Measurements from ENCODE around the gene EIF3K. TPM values are rescaled to one million over a fixed set of nuclear protein-coding genes. Genes with fewer than 3 reads are reported as not detected.

The EIF3K gene
- polyA plus RNA-seq, 1 donor (not counting 4 experiments of a cell fraction or from before 2014, with no cell fraction given), result 240 TPM

DNA sequence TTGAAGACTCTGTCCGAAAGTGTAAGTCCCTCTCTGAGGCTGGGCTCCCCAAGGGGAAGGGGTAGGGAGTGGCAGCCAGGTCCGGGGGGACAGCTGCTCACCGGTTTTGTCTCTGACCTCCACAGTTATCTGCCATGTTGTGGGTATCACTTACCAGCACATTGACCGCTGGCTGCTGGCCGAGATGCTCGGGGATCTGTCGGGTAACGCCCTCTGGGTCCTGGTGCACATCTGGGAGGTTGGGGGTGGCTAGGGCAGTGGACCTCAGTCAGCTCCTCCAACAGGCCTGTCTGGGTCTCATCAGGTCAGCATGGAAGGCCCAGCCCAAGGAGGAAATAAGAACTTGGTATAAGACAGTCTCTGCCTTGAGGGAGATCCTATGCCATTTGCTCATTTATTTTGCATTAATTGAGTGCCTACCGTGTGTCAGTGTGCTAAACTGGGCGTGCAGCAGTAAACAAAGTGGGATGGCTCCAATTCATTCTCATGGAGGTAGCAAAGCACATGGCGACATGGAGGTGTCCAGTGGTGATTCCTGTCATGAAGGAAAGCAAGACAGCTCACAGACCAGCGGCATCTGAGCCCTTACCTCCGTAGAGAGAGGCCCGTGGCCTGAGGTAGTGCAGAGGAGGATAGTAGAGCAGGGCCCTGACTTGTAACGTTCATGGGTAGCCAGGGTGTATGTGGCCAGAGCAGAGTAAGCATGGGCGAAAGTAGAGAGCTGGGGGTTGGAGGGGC is 13.7 kb downstream of the EIF3K start:
- no peak for FAIRE-seq
- Histone ChIP-seq H3K9me3 (ENCODE audit: control insufficient read depth, low read depth, low read length) (no peaks in the 10 kb centered on the region), H3K27me3 (ENCODE audit: control insufficient read depth, extremely low read depth, insufficient read depth, low read length) (no peaks in the 10 kb centered on the region), H3K4me1 (ENCODE audit: control insufficient read depth, extremely low read depth, insufficient read depth, low read length) (peaks cover 24% of the 10 kb centered on the region), H3K4me3 (ENCODE audit: control insufficient read depth in 2 of 3, extremely low read depth in 1 of 3, insufficient read depth in 2 of 3, low read depth in 1 of 3, low read length in 3 of 3) (no peak overlapping the region), H4K20me1 (ENCODE audit: control insufficient read depth, extremely low read depth, insufficient read depth, low read length) (no peaks in the 10 kb centered on the region), H2AFZ (ENCODE audit: control insufficient read depth, low read length) (no peak overlapping the region), H3K27ac (ENCODE audit: control insufficient read depth, insufficient read depth, low read length) (no peak overlapping the region), H3K79me2 (ENCODE audit: control insufficient read depth, insufficient read depth, low read length) (peaks cover 4% of the 10 kb centered on the region), H3K36me3 (ENCODE audit: control insufficient read depth in 2 of 2, extremely low read depth in 1 of 2, insufficient read depth in 2 of 2, low read length in 2 of 2) (peaks cover 18 to 29% of the 10 kb centered on the region in 2 experiments), H3K4me2 (ENCODE audit: control insufficient read depth, extremely low read depth, insufficient read depth, low read depth, low read length) (no peak overlapping the region), H3K9me1 (ENCODE audit: control insufficient read depth, extremely low read depth, insufficient read depth, low read length) (no peaks in the 10 kb centered on the region), H3K9ac (ENCODE audit: control insufficient read depth, extremely low read depth, insufficient read depth, low read length) (no peak overlapping the region)
- no peak for DNase-seq (ENCODE audit: low read depth, low spot score)
- no peak for TF ChIP-seq EZH2 (IDR thresholded peaks at IDR 0.05; ENCODE audit: low read length)
- TF ChIP-seq, protein P1, sequence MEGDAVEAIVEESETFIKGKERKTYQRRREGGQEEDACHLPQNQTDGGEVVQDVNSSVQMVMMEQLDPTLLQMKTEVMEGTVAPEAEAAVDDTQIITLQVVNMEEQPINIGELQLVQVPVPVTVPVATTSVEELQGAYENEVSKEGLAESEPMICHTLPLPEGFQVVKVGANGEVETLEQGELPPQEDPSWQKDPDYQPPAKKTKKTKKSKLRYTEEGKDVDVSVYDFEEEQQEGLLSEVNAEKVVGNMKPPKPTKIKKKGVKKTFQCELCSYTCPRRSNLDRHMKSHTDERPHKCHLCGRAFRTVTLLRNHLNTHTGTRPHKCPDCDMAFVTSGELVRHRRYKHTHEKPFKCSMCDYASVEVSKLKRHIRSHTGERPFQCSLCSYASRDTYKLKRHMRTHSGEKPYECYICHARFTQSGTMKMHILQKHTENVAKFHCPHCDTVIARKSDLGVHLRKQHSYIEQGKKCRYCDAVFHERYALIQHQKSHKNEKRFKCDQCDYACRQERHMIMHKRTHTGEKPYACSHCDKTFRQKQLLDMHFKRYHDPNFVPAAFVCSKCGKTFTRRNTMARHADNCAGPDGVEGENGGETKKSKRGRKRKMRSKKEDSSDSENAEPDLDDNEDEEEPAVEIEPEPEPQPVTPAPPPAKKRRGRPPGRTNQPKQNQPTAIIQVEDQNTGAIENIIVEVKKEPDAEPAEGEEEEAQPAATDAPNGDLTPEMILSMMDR (optimal IDR thresholded peaks at IDR 0.05 in 1 of 3, IDR thresholded peaks at IDR 0.05 in 1 of 3, conservative IDR thresholded peaks at IDR 0.05 in 1 of 3; ENCODE audit: extremely low read depth in 1 of 3, insufficient read depth in 2 of 3, low read length in 3 of 3), result no peak
- dilution Hi-C loops (cut with MboI; ENCODE audit: extremely low pct_ligation_motif_present, low sequenced_read_pairs), result no loop called here

DNA sequence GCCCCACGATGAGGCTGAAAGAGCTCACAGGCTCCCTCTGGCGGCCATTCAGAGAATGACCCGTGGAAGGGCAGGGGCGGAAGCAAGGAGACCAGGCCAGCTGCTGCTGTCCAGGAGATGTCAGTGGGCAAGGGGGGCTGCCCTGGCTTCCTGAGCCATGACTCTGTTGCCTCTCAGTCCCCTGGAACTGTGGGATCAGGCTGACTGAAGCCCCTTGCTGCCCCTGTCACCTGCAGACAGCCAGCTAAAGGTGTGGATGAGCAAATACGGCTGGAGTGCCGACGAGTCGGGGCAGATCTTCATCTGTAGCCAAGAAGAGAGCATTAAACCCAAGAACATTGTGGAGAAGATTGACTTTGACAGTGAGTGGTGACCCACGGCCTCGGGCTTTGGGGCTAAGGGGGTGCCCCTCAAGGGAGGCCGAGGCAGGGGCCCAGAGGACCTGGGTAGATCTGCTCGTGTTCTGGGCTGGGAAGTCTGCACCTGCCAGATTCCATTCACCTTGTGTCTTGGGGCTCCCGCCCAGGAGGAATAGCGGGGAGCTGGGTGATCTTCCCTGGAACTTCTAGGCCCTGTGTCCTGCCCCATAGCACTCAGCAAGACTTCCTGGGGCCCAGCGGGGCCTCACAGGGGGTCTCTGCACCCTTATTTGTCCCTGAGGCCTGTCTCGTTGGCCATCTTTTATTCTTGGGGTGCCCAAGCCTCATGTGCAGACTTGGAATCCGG is 15.9 kb downstream of the EIF3K start:
- DNase-seq (ENCODE audit: low read depth, low spot score) (no peak), FAIRE-seq (peak; percentile 71)
- H3K9me3 ChIP-seq (ENCODE audit: control insufficient read depth, low read depth, low read length), result no peaks in the 10 kb centered on the region
- H3K4me2 ChIP-seq (ENCODE audit: control insufficient read depth, extremely low read depth, insufficient read depth, low read depth, low read length), result peak overlapping the region; percentile 32
- peaks cover 4% of the 10 kb centered on the region for H3K79me2 ChIP-seq (ENCODE audit: control insufficient read depth, insufficient read depth, low read length)
- no peaks in the 10 kb centered on the region for H4K20me1 ChIP-seq (ENCODE audit: control insufficient read depth, extremely low read depth, insufficient read depth, low read length)
- H3K9me1 ChIP-seq (ENCODE audit: control insufficient read depth, extremely low read depth, insufficient read depth, low read length), result no peaks in the 10 kb centered on the region
- peaks cover 34% of the 10 kb centered on the region for H3K4me1 ChIP-seq (ENCODE audit: control insufficient read depth, extremely low read depth, insufficient read depth, low read length)
- dilution Hi-C loops (cut with MboI; ENCODE audit: extremely low pct_ligation_motif_present, low sequenced_read_pairs), result no loop called here
- H3K9ac ChIP-seq (ENCODE audit: control insufficient read depth, extremely low read depth, insufficient read depth, low read length), result peak overlapping the region; percentile 41
- H3K36me3 ChIP-seq (ENCODE audit: control insufficient read depth in 2 of 2, extremely low read depth in 1 of 2, insufficient read depth in 2 of 2, low read length in 2 of 2), result peaks cover 12 to 20% of the 10 kb centered on the region in 2 experiments
- no peak overlapping the region for H3K4me3 ChIP-seq (ENCODE audit: control insufficient read depth in 2 of 3, extremely low read depth in 1 of 3, insufficient read depth in 2 of 3, low read depth in 1 of 3, low read length in 3 of 3)
- peak overlapping the region; percentile 31 for H3K27ac ChIP-seq (ENCODE audit: control insufficient read depth, insufficient read depth, low read length)
- TF ChIP-seq EZH2 (IDR thresholded peaks at IDR 0.05; ENCODE audit: low read length), result no peak
- TF ChIP-seq, protein P1 (optimal IDR thresholded peaks at IDR 0.05 in 1 of 3, IDR thresholded peaks at IDR 0.05 in 1 of 3, conservative IDR thresholded peaks at IDR 0.05 in 1 of 3; ENCODE audit: extremely low read depth in 1 of 3, insufficient read depth in 2 of 3, low read length in 3 of 3), result peak; percentile 83 to 90 (median 90)
- no peaks in the 10 kb centered on the region for H3K27me3 ChIP-seq (ENCODE audit: control insufficient read depth, extremely low read depth, insufficient read depth, low read length)
- H2AFZ ChIP-seq (ENCODE audit: control insufficient read depth, low read length), result no peak overlapping the region
